ENCODE measurements around the gene EMD.
"Not testable (repeated sequence)": the region's sequence is repeated elsewhere in the genome, so short reads cannot be mapped to it uniquely, and the experiment has no call there.

The EMD gene

DNA sequence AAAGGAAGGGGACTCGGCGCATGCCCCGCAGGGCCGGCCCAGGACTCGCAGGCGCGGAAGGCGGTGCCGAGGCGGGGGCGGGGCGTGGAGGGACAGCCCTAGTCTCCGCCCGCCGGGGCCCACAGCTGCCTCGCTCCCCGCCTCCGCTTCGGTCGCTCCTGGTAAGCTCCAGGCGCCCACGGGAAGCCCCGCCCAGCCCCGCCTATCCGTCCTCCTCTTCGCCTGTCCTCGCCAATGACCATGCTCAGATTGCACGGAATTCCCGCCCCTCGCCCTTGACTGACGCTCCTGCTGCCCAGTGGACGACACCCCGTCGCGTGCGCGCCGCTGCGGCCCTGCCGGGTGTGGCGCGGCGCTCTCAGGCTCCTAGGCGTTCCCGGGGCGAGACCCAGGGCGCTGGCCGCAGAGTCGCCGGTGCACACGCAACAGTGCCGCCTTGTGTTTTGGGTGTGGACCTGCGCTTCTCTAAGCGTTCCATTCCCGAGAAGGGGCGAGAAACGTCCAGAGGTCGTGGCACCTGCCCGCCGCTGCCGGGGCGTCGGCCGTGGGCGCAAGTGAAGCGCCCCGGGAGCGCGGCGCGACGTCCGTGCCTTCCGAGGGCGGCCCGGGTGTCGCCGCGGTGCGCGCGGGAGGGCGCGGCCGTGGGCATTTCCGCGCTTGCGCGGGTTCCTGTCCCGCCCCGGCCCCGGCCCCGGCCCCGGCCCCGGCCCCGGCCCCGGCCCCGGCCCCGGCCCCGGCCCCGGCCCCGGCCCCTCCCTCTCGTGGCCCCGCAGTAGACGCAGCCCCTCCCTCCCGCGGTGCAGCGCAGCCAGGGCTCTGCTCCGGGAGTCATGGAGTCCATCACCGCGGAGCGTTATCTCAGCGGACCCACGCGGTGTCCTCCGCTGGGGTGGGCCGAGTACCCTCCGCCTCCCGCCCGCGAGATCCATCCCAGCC is 11.0 kb downstream of the EMD start:
- peak; percentile 95 for FAIRE-seq
- DNase-seq (ENCODE audit: insufficient read length, low spot score): not testable (repeated sequence)

DNA sequence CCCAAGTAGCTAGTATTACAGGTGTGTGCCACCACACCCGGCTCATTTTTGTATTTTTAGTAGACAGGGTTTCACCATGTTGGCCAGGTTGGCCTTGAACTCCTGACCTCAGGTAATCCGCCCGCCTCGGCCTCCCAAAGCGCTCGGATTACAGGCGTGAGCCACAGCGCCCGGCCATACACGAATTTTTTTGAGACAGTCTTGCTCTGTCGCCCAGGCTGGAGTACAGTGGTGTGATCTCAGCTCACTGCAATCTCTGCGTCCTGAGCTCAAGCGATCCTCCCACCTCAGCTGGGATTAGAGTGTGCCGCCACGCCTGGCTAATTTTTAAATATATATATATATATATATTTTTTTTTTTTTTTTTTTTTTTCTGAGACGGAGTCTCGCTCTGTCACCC is 17.3 kb downstream of the EMD start:
- not testable (repeated sequence) for DNase-seq (ENCODE audit: insufficient read length, low spot score); FAIRE-seq

- no peak for FAIRE-seq
- no peak for DNase-seq (ENCODE audit: insufficient read length, low spot score)
Measured at GRCh38 chrX:154396973-154397887, 18.1 kb downstream of the EMD start.

DNA sequence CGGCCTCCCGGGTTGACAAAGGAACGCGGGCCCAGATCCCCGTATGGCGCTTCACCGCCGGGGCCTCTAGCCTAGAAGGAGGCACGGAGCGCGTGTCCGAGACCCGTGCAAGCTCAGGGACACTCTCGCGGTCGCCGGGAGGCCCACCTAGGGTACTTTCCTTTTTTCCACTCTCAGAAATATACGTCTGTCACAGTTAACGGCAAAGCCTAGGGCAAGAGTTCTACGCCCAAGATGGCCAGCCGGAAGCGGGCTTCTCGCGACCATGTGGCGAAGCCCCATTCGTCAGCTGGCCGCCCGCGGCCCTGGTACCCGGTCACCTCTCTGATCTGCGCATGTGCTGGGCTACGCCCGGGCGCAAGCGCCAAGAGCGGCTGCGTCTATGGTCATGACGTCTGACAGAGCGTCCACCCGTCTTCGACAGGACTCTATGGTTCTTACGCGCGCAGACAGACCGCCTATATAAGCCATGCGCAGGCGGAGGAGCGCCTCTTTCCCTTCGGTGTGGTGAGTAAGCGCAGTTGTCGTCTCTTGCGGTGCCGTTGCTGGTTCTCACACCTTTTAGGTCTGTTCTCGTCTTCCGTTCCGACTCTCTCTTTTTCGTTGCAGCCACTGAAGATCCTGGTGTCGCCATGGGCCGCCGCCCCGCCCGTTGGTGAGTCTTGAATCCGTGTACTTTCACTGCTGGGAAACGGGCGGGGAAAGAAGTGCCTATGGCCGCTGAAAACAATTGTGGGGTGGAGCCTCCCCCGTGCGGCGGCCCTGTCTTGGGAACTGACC is 19.0 kb downstream of the EMD start, which contains the start of gene RPL10:
Gene RPL10, plus strand, starts transcription at position 490 of the 780 bp plus-strand sequence. Its CDS starts 143 bp downstream, at position 633.
- FAIRE-seq: peak; percentile 31

DNA sequence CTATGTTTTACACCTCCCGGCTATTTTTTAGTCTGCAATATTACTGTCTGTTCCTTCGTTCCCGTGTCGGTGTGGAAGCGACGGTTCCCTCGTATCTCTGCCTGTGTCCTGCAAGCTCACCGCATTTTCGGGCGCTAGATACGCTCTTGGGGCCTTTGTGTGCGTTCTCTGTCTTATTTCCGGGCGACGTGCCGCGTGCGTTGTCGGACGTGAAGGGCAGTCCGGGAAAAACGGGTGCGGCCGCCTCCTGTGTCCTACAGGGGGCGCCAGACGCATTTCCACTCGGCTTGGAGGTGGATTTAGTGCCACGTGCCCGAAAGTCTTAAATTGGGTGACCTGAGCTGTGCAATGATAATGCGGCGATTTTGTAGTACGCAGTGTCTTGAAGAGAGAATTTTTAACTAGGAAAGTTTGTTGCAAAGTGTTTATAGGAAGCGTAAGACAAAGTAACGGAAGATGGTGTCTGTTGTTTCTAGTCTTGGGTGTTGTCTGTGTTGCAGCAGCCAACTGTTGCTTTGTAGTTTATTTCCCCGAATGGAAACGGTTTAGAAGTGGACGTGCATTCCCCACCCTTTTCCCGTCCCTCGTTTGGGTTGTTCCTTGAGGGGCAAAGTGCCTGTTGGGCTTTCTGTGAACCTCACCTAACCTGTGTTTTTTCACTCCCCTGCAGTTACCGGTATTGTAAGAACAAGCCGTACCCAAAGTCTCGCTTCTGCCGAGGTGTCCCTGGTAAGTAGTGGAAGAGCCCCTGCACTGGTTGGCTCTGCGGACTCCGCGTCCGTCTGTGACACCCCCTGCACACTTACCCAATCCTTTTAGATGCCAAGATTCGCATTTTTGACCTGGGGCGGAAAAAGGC is 19.8 kb downstream of the EMD start:
- DNase-seq (ENCODE audit: insufficient read length, low spot score) (no peak), FAIRE-seq (no peak)

More for the DNA sequence above, 19.0 kb downstream of the EMD start, which contains the start of gene RPL10:
- peak; percentile 91 for DNase-seq (ENCODE audit: insufficient read length, low spot score)

DNA sequence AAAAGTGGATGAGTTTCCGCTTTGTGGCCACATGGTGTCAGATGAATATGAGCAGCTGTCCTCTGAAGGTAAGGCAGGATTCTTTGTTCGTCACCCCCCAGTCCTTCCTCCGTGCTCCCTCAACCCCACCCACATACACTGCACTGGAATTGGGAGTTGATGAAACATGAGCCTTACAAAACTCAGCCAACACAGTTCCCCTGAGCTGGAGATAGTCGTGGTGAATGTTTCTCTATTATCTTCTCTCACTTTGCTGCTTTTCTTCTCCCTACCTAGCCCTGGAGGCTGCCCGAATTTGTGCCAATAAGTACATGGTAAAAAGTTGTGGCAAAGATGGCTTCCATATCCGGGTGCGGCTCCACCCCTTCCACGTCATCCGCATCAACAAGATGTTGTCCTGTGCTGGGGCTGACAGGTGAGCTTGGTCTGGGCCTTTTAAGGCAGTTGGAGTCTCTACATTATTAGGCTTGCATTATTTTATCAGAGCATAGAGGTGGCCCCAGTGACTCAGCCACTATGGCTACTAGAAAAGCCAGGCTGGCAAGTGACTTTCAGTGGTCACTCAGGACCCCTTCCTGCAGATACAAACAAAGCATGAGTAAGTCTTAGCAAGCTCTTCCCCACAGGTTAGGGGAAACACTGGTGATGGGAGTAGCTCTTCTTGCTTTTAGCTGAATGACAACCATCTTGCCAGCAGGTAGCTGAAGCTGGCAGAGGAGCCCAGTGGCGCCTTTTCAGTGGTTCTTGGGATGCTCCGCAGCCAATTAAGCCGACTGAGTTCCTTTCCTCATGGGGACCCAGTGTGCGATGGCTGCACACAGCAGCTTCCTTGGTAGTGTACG is 20.7 kb downstream of the EMD start:
- DNase-seq (ENCODE audit: insufficient read length, low spot score) (no peak), FAIRE-seq (no peak)

GRCh38 chrX:154400369-154400817 is 21.3 kb downstream of the EMD start:
- DNase-seq (ENCODE audit: insufficient read length, low spot score); FAIRE-seq: not testable (repeated sequence)

DNA sequence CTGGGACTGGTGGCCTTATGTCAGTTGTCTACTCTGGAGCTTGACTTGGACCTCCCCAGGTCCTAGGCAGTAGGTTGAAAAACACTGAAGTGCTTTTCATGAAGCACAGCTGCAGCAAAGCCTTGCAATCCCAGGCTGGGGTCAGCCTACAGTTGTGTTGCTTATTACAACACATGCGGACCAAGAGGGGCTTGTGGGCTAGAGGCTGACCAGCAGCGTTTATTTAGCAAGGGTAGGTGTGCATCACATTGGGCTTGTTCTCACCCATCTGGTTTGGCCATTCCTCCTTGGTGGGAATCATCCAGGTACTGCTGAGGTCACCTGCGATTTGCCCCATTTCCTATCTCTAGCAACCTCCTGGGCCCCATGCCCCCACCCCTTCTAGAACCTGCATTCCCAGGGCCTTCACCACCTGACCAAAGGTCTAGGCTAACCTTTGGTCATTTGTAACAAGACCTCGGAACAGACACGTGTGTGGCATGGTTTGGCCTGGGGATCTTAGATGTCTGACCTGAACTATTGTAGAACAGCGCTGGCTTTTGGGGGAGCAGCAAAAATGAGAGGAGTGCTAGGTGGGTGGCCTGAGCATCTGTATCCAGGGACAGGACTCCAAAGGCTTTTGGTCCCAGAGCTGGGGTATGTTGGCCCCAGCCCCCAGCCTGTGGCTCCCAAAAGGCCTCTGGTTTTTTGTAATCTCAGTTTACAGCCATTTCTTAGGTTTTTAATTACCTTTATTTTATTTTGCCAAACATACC is 22.1 kb downstream of the EMD start:
- no peak for FAIRE-seq
- DNase-seq (ENCODE audit: insufficient read length, low spot score): no peak

GRCh38 chrX:154401918-154402621 is 23.0 kb downstream of the EMD start:
- FAIRE-seq (no peak), DNase-seq (ENCODE audit: insufficient read length, low spot score) (no peak)

DNA sequence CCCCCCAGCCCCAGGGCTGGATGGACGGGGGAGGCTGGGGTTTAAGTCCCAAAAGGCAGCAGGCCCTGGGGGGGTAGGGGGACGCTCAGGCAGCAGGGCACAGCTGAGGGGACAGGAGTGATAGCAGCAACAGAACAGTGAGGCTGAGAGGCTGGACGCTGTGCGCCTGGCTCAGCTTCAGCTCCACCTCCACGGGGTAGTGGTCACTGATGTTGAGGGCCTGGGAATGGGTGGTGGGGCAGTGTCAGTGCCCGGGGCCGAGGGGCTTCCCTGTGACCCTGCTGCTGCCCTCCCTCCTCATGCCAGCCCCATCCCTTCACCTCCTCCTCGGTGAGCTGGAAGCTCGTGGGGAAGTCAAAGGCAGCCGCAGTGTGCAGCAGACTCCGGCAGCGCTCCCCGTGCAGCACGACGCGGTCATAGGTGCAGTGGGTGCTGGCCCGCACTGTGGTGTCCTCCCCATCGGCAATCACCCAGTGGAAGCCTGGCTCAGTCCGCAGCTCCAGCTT is 23.6 kb downstream of the EMD start:
- FAIRE-seq (no peak), DNase-seq (ENCODE audit: insufficient read length, low spot score) (no peak)

- FAIRE-seq: no peak
- no peak for DNase-seq (ENCODE audit: insufficient read length, low spot score)
Measured at GRCh38 chrX:154403192-154403591, 24.1 kb downstream of the EMD start.

DNA sequence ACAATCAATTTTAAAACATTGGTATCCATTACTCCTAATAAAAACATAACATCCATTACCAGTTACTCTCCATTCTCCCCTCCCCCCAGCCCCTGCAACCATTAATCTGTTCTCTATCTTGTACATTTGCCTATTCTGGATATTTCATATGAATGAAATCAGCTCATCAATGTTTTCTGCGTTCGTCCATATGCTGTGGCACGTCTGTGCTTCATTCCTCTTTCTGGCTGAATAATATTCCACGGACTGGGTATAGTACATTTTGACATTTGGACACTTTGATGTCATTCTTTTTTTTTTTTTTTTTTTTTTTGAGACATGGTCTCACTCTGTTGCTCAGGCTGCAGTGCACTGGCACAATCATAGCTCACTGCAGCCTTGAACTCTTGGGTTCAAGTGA is 24.8 kb downstream of the EMD start:
- no peak for FAIRE-seq
- no peak for DNase-seq (ENCODE audit: insufficient read length, low spot score)

DNA sequence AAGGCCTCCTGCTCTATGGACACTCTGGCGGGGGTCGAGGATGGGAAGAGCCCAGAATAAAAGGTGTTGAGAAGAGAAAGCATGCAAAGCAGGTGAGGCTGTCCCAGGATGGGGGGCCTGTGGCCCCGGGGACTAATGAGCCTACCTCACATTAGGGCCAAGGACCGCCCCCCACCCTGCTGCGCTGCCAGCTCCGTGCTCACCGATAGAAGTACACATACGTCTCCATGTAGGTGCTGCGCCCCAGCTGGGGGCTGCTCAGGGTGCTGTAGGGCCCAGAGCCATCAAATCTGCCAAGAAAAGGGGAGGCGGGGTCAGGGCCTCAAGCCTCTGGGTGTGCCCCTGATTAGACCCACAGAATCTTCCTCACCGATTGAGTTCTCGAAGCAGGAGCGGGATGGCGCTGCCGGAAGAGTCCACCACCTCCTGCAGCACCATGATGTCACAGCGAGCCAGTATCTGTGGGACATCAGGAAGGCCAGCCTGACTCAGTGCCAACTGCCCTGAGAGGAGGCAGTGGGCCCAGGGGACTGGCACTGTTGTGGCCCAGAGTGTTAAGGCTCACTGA is 25.6 kb downstream of the EMD start:
- DNase-seq (ENCODE audit: insufficient read length, low spot score) (no peak), FAIRE-seq (no peak)

- FAIRE-seq (no peak), DNase-seq (ENCODE audit: insufficient read length, low spot score) (no peak)
Measured at GRCh38 chrX:154408659-154409221, 29.6 kb downstream of the EMD start.

GRCh38 chrX:154409222-154409871 is 30.3 kb downstream of the EMD start, which contains the start of gene DNASE1L1:
Gene DNASE1L1 (minus strand): TSS chrX:154409254. CDS start chrX:154405568, 3,686 bp downstream.
- peak; percentile 76 for DNase-seq (ENCODE audit: insufficient read length, low spot score)
- FAIRE-seq: peak; percentile 59

GRCh38 chrX:154411981-154412340 is 32.9 kb downstream of the EMD start:
- FAIRE-seq (no peak), DNase-seq (ENCODE audit: insufficient read length, low spot score) (peak; percentile 45)

Data from HTR-8/SVneo (cell line).